ENCODE results near the gene ARID4B.

ARID4B gene

DNA sequence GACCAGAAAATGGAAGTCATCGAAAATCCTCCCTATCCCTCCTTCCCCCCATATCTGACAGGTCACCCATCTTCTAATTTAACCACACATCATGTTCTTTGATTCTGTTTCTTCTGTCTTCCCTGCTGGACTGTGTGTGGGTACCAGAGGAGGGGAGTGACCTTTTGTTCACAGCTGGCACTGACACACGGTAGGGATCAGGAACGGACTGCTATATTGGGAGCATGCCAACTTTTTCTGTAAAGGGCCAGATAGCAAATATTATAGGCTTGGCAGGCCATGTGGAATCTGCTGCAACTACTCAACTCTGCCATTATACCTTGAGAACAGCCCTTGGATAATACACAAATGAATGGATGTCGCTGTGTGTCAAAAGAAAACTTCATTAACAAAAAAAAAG, 191.9 kb downstream of the ARID4B start:
- Histone ChIP-seq H3K23ac (ENCODE audit: low read length) (no peak overlapping the region), H3K79me1 (ENCODE audit: low read length) (peaks cover 6% of the 10 kb centered on the region), H2BK5ac (ENCODE audit: low read length) (no peak overlapping the region), H3K36me3 (ENCODE audit: control insufficient read depth, insufficient read depth, low read length) (peaks cover 9% of the 10 kb centered on the region), H2AK5ac (ENCODE audit: low read length) (no peak overlapping the region), H3K79me2 (ENCODE audit: control insufficient read depth, insufficient read depth, low read length) (no peaks in the 10 kb centered on the region), H3K4me3 (ENCODE audit: low read length) (no peak overlapping the region), H3K9ac (ENCODE audit: low read length) (no peak overlapping the region), H3K18ac (ENCODE audit: low read length) (no peak overlapping the region), H2BK15ac (replicated peaks; ENCODE audit: low read depth) (no peak overlapping the region), H3K4me1 (ENCODE audit: control insufficient read depth, low read depth, low read length) (no peaks in the 10 kb centered on the region), H3K4ac (ENCODE audit: low read depth, low read length) (no peak overlapping the region), H2BK120ac (ENCODE audit: low read depth, low read length) (no peak overlapping the region), H4K5ac (ENCODE audit: low read length) (no peak overlapping the region), H3K27me3 (ENCODE audit: insufficient read depth, low read length, poor library complexity) (no peaks in the 10 kb centered on the region), H3K56ac (ENCODE audit: low read length) (no peak overlapping the region), H3K27ac (ENCODE audit: low read depth, low read length) (no peak overlapping the region), H3K4me2 (ENCODE audit: low read length) (no peak overlapping the region), H4K8ac (ENCODE audit: low read depth, low read length) (no peak overlapping the region)
- WGBS (ENCODE audit: extremely low coverage, insufficient coverage, low lambda C conversion rate), result no CpG with 5 or more reads among the region's 4 CpGs
- no peak for DNase-seq

- no peaks in the 10 kb centered on the region for H3K4me1 ChIP-seq (ENCODE audit: control insufficient read depth, low read depth, low read length)
- H3K4ac ChIP-seq (ENCODE audit: low read depth, low read length), result no peak overlapping the region
- no peaks in the 10 kb centered on the region for H3K79me1 ChIP-seq (ENCODE audit: low read length)
- H2AK5ac ChIP-seq (ENCODE audit: low read length), result no peak overlapping the region
- no peak for DNase-seq
- no peak overlapping the region for H4K8ac ChIP-seq (ENCODE audit: low read depth, low read length)
- no peak overlapping the region for H3K4me2 ChIP-seq (ENCODE audit: low read length)
- no peak overlapping the region for H3K23ac ChIP-seq (ENCODE audit: low read length)
- no peak overlapping the region for H3K4me3 ChIP-seq (ENCODE audit: low read length)
- no peak overlapping the region for H4K5ac ChIP-seq (ENCODE audit: low read length)
- H3K56ac ChIP-seq (ENCODE audit: low read length), result no peak overlapping the region
- H2BK15ac ChIP-seq (replicated peaks; ENCODE audit: low read depth), result no peak overlapping the region
- peaks cover 6% of the 10 kb centered on the region for H3K36me3 ChIP-seq (ENCODE audit: control insufficient read depth, insufficient read depth, low read length)
- H3K27me3 ChIP-seq (ENCODE audit: insufficient read depth, low read length, poor library complexity), result no peaks in the 10 kb centered on the region
- H3K18ac ChIP-seq (ENCODE audit: low read length), result no peak overlapping the region
- no peak overlapping the region for H2BK5ac ChIP-seq (ENCODE audit: low read length)
- no peak overlapping the region for H2BK120ac ChIP-seq (ENCODE audit: low read depth, low read length)
- no peaks in the 10 kb centered on the region for H3K79me2 ChIP-seq (ENCODE audit: control insufficient read depth, insufficient read depth, low read length)
- no peak overlapping the region for H3K27ac ChIP-seq (ENCODE audit: low read depth, low read length)
- WGBS (ENCODE audit: extremely low coverage, insufficient coverage, low lambda C conversion rate), result no CpG with 5 or more reads among the region's 12 CpGs
- H3K9ac ChIP-seq (ENCODE audit: low read length), result no peak overlapping the region
These were observed 193.8 kb downstream of the ARID4B start for GRCh38 chr1:235134171-235134570.

- WGBS (ENCODE audit: extremely low coverage, insufficient coverage, low lambda C conversion rate), result no CpG with 5 or more reads among the region's 3 CpGs
- Histone ChIP-seq H3K27ac (ENCODE audit: low read depth, low read length) (no peak overlapping the region), H2BK5ac (ENCODE audit: low read length) (no peak overlapping the region), H3K23ac (ENCODE audit: low read length) (no peak overlapping the region), H2AK5ac (ENCODE audit: low read length) (no peak overlapping the region), H3K4ac (ENCODE audit: low read depth, low read length) (no peak overlapping the region), H4K5ac (ENCODE audit: low read length) (no peak overlapping the region), H3K4me1 (ENCODE audit: control insufficient read depth, low read depth, low read length) (no peaks in the 10 kb centered on the region), H3K4me3 (ENCODE audit: low read length) (no peak overlapping the region), H2BK120ac (ENCODE audit: low read depth, low read length) (no peak overlapping the region), H3K36me3 (ENCODE audit: control insufficient read depth, insufficient read depth, low read length) (peaks cover 6% of the 10 kb centered on the region), H3K18ac (ENCODE audit: low read length) (no peak overlapping the region), H2BK15ac (replicated peaks; ENCODE audit: low read depth) (no peak overlapping the region), H4K8ac (ENCODE audit: low read depth, low read length) (no peak overlapping the region), H3K9ac (ENCODE audit: low read length) (no peak overlapping the region), H3K4me2 (ENCODE audit: low read length) (no peak overlapping the region), H3K79me2 (ENCODE audit: control insufficient read depth, insufficient read depth, low read length) (peaks cover 5% of the 10 kb centered on the region), H3K27me3 (ENCODE audit: insufficient read depth, low read length, poor library complexity) (no peaks in the 10 kb centered on the region), H3K79me1 (ENCODE audit: low read length) (no peaks in the 10 kb centered on the region), H3K56ac (ENCODE audit: low read length) (no peak overlapping the region)
- no peak for DNase-seq
These were observed 194.9 kb downstream of the ARID4B start for GRCh38 chr1:235133086-235133485.

DNA sequence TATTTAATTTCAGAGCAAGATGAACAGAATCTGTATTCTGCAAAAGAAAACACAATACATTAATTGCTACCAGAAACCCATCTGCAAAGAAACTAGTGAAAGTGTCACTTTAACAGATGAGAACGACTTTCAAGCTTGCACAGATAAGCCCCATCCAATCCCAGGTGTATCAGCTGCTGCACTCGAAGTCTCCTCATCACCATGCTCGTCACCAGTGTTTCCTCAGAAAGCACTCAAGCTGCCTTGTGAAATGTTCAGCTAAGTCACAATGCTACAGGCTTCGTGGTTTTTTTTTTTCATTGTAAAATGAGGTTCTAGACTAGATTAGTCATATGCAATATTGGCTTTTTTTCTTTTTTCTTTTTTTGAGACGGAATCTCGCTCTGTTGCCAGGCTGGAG, 196.0 kb downstream of the ARID4B start:
- no peaks in the 10 kb centered on the region for H3K27me3 ChIP-seq (ENCODE audit: insufficient read depth, low read length, poor library complexity)
- no peak overlapping the region for H3K4ac ChIP-seq (ENCODE audit: low read depth, low read length)
- no peak overlapping the region for H4K8ac ChIP-seq (ENCODE audit: low read depth, low read length)
- H4K5ac ChIP-seq (ENCODE audit: low read length), result no peak overlapping the region
- no peak overlapping the region for H2BK15ac ChIP-seq (replicated peaks; ENCODE audit: low read depth)
- H3K4me3 ChIP-seq (ENCODE audit: low read length), result no peak overlapping the region
- peaks cover 5% of the 10 kb centered on the region for H3K36me3 ChIP-seq (ENCODE audit: control insufficient read depth, insufficient read depth, low read length)
- no CpG with 5 or more reads among the region's 6 CpGs for WGBS (ENCODE audit: extremely low coverage, insufficient coverage, low lambda C conversion rate)
- H3K23ac ChIP-seq (ENCODE audit: low read length), result no peak overlapping the region
- no peak for DNase-seq
- no peak overlapping the region for H3K9ac ChIP-seq (ENCODE audit: low read length)
- no peak overlapping the region for H2AK5ac ChIP-seq (ENCODE audit: low read length)
- no peaks in the 10 kb centered on the region for H3K4me1 ChIP-seq (ENCODE audit: control insufficient read depth, low read depth, low read length)
- no peak overlapping the region for H3K56ac ChIP-seq (ENCODE audit: low read length)
- H3K4me2 ChIP-seq (ENCODE audit: low read length), result no peak overlapping the region
- H3K18ac ChIP-seq (ENCODE audit: low read length), result no peak overlapping the region
- H2BK120ac ChIP-seq (ENCODE audit: low read depth, low read length), result no peak overlapping the region
- H2BK5ac ChIP-seq (ENCODE audit: low read length), result no peak overlapping the region
- no peaks in the 10 kb centered on the region for H3K79me1 ChIP-seq (ENCODE audit: low read length)
- H3K27ac ChIP-seq (ENCODE audit: low read depth, low read length), result no peak overlapping the region
- H3K79me2 ChIP-seq (ENCODE audit: control insufficient read depth, insufficient read depth, low read length), result peaks cover 16% of the 10 kb centered on the region

- Histone ChIP-seq H3K79me2 (ENCODE audit: control insufficient read depth, insufficient read depth, low read length) (peaks cover 28% of the 10 kb centered on the region), H2BK15ac (replicated peaks; ENCODE audit: low read depth) (no peak overlapping the region), H3K4me3 (ENCODE audit: low read length) (no peak overlapping the region), H3K4ac (ENCODE audit: low read depth, low read length) (no peak overlapping the region), H3K18ac (ENCODE audit: low read length) (peak overlapping the region; percentile 63), H3K9ac (ENCODE audit: low read length) (no peak overlapping the region), H2BK120ac (ENCODE audit: low read depth, low read length) (no peak overlapping the region), H3K4me1 (ENCODE audit: control insufficient read depth, low read depth, low read length) (no peaks in the 10 kb centered on the region), H3K4me2 (ENCODE audit: low read length) (no peak overlapping the region), H2AK5ac (ENCODE audit: low read length) (no peak overlapping the region), H4K5ac (ENCODE audit: low read length) (no peak overlapping the region), H3K23ac (ENCODE audit: low read length) (no peak overlapping the region), H3K27me3 (ENCODE audit: insufficient read depth, low read length, poor library complexity) (no peaks in the 10 kb centered on the region), H2BK5ac (ENCODE audit: low read length) (no peak overlapping the region), H3K79me1 (ENCODE audit: low read length) (no peaks in the 10 kb centered on the region), H3K27ac (ENCODE audit: low read depth, low read length) (peak overlapping the region; percentile 41), H4K8ac (ENCODE audit: low read depth, low read length) (no peak overlapping the region), H3K36me3 (ENCODE audit: control insufficient read depth, insufficient read depth, low read length) (peaks cover 2% of the 10 kb centered on the region), H3K56ac (ENCODE audit: low read length) (no peak overlapping the region)
- no peak for DNase-seq
- WGBS (ENCODE audit: extremely low coverage, insufficient coverage, low lambda C conversion rate), result no CpG with 5 or more reads among the region's 7 CpGs
These were observed 197.2 kb downstream of the ARID4B start for GRCh38 chr1:235130766-235131270.

All from mesendoderm (in vitro differentiated cells).